ENCODE measurements around the gene CHST4.
"Not testable (repeated sequence)": the region's sequence is repeated elsewhere in the genome, so short reads cannot be mapped to it uniquely, and the experiment has no call there.

Gene CHST4

DNA sequence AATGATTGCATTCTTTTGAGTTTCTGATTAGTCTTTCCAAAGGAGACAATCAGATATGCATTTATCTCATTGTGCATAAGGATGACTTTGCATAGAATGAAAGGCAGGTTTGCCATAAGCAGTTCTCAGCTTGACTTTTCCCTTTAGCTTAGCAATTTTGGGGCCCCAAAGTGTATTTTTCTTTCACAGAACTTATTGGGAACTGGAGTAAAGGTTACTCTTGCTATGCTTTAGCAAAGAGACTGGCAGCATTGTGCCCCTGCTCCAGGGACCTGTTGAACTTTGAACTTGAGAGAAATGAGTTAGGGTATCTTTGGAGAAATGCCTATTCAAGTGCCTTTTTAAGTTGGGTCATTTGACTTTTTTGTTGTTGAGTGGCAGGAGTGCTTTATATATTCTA is 33.6 kb downstream of the CHST4 start:
- H2AFZ ChIP-seq (ENCODE audit: low read length) = no peak overlapping the region

DNA sequence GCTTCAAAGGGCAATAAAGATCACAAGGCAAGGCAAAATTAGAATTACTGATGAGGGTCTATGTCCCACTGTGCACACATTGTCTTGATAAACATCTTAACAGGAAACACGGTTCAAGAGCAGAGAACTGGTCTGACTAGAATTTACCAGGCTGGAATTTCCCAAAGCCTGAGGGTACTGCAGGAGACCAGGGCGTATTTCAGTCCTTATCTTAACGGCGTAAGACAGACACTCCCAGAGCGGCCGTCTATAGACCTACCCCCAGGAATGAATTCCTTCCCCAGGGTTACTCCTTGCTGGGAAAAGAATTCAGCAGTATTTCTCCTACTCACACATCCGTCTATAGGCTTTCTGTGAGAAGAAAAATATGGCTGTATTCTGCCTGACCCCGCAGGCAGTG is 35.7 kb downstream of the CHST4 start:
- not testable (repeated sequence) for H3K79me2 ChIP-seq (ENCODE audit: low read length); H4K20me1 ChIP-seq (ENCODE audit: insufficient read depth, low read length); H3K9me2 ChIP-seq (replicated peaks; ENCODE audit: insufficient read depth, low read length); H3K4me2 ChIP-seq (ENCODE audit: low read depth, low read length); H3K27me3 ChIP-seq (replicated peaks; ENCODE audit: insufficient read depth, low read length); DNase-seq; H3K27ac ChIP-seq (ENCODE audit: low read length); H3K4me3 ChIP-seq (ENCODE audit: low read length); H2AFZ ChIP-seq (ENCODE audit: low read length); H3K9me3 ChIP-seq (replicated peaks; ENCODE audit: insufficient read depth, low read length); H3K9ac ChIP-seq (ENCODE audit: low read length); H3K36me3 ChIP-seq (replicated peaks; ENCODE audit: insufficient read depth, low read length)
- Histone ChIP-seq H3K4me1 (ENCODE audit: low read length) (peaks cover 16% of the 10 kb centered on the region), H3F3A (ENCODE audit: insufficient read depth, low read length) (peaks cover 30% of the 10 kb centered on the region)

More for the DNA sequence above, 33.6 kb downstream of the CHST4 start:
- peaks cover 6% of the 10 kb centered on the region; the same call in 1 of the 2 replicates for H3K4me1 ChIP-seq (ENCODE audit: low read length)
- no peaks in the 10 kb centered on the region for H3K9me2 ChIP-seq (replicated peaks; ENCODE audit: insufficient read depth, low read length)
- no peak overlapping the region for H3K9ac ChIP-seq (ENCODE audit: low read length)
- no peak overlapping the region for H3K4me2 ChIP-seq (ENCODE audit: low read depth, low read length)
- no peaks in the 10 kb centered on the region for H3K36me3 ChIP-seq (replicated peaks; ENCODE audit: insufficient read depth, low read length)
- no peak overlapping the region for H3K4me3 ChIP-seq (ENCODE audit: low read length)
- no peaks in the 10 kb centered on the region for H3K79me2 ChIP-seq (ENCODE audit: low read length)
- H3K27ac ChIP-seq (ENCODE audit: low read length) = no peak overlapping the region
- H3K27me3 ChIP-seq (replicated peaks; ENCODE audit: insufficient read depth, low read length) = no peaks in the 10 kb centered on the region
- no peaks in the 10 kb centered on the region for H4K20me1 ChIP-seq (ENCODE audit: insufficient read depth, low read length)
- DNase-seq = no peak
- H3F3A ChIP-seq (ENCODE audit: insufficient read depth, low read length) = peaks cover 12% of the 10 kb centered on the region; the same call in 1 of the 2 replicates
- TF ChIP-seq EZH2 (optimal IDR thresholded peaks at IDR 0.05; ENCODE audit: low read depth, low read length) (no peak), EZH2phosphoT487 (IDR thresholded peaks at IDR 0.05; ENCODE audit: low read length) (no peak), CTCF (IDR thresholded peaks at IDR 0.05; ENCODE audit: low read length) (no peak)
- H3K9me3 ChIP-seq (replicated peaks; ENCODE audit: insufficient read depth, low read length) = no peaks in the 10 kb centered on the region

GRCh38 chr16:71562552-71562951 is 36.3 kb downstream of the CHST4 start:
- Histone ChIP-seq H3K79me2 (ENCODE audit: low read length) (no peaks in the 10 kb centered on the region), H3K27ac (ENCODE audit: low read length) (no peak overlapping the region), H3K4me2 (ENCODE audit: low read depth, low read length) (no peak overlapping the region), H4K20me1 (ENCODE audit: insufficient read depth, low read length) (no peaks in the 10 kb centered on the region), H3K9me3 (replicated peaks; ENCODE audit: insufficient read depth, low read length) (no peaks in the 10 kb centered on the region), H3K9me2 (replicated peaks; ENCODE audit: insufficient read depth, low read length) (no peaks in the 10 kb centered on the region), H3K4me1 (ENCODE audit: low read length) (peaks cover 16% of the 10 kb centered on the region), H2AFZ (ENCODE audit: low read length) (no peak overlapping the region), H3K27me3 (replicated peaks; ENCODE audit: insufficient read depth, low read length) (no peaks in the 10 kb centered on the region), H3K36me3 (replicated peaks; ENCODE audit: insufficient read depth, low read length) (no peaks in the 10 kb centered on the region), H3K4me3 (ENCODE audit: low read length) (no peak overlapping the region), H3F3A (ENCODE audit: insufficient read depth, low read length) (peaks cover 30% of the 10 kb centered on the region), H3K9ac (ENCODE audit: low read length) (no peak overlapping the region)
- DNase-seq = no peak
- TF ChIP-seq EZH2phosphoT487 (IDR thresholded peaks at IDR 0.05; ENCODE audit: low read length) = no peak
- TF ChIP-seq EZH2 (optimal IDR thresholded peaks at IDR 0.05; ENCODE audit: low read depth, low read length) = no peak
- no peak for TF ChIP-seq CTCF (IDR thresholded peaks at IDR 0.05; ENCODE audit: low read length)

DNA sequence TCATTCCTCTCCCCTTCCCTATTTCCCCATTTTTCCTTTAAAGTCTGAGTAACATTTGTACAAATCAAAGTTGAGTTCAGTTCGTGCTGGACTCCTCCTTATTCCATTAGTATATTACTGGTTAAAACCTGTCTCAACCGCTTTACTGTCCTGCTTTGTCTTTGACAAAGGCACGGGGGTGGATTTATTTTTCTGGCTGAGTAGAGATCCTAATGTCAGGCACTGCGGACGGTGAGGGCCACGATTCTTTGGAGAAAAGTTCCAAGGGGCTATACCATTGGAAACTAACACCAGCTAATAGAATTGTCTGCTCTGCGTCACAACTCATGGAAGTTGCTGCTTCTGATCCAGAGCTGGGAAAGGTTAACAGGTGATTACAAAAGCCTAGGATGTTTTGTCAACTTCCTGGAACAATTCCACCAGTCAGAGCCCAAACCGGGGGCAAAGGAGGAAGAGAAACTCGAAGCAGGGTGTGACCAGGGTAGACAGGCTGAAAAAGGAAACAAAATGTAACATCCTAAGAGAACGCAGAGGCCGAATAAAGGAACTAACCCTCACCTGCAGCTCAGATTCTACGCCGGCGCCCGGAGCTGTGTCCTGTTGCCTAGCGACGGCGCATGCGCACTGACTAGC is 38.2 kb downstream of the CHST4 start:
- DNase-seq = no peak
- Histone ChIP-seq H2AFZ (ENCODE audit: low read length) (peak overlapping the region; percentile 91), H3K79me2 (ENCODE audit: low read length) (no peaks in the 10 kb centered on the region), H3K4me2 (ENCODE audit: low read depth, low read length) (peak overlapping the region; percentile 94), H3K9me2 (replicated peaks; ENCODE audit: insufficient read depth, low read length) (no peaks in the 10 kb centered on the region), H3K4me3 (ENCODE audit: low read length) (peak overlapping the region; percentile 56), H4K20me1 (ENCODE audit: insufficient read depth, low read length) (no peaks in the 10 kb centered on the region), H3K27me3 (replicated peaks; ENCODE audit: insufficient read depth, low read length) (no peaks in the 10 kb centered on the region), H3K4me1 (ENCODE audit: low read length) (peaks cover 16% of the 10 kb centered on the region), H3F3A (ENCODE audit: insufficient read depth, low read length) (peaks cover 30% of the 10 kb centered on the region), H3K9me3 (replicated peaks; ENCODE audit: insufficient read depth, low read length) (no peaks in the 10 kb centered on the region), H3K9ac (ENCODE audit: low read length) (peak overlapping the region; percentile 81), H3K27ac (ENCODE audit: low read length) (peak overlapping the region; percentile 91), H3K36me3 (replicated peaks; ENCODE audit: insufficient read depth, low read length) (no peaks in the 10 kb centered on the region)
- TF ChIP-seq EZH2phosphoT487 (IDR thresholded peaks at IDR 0.05; ENCODE audit: low read length) (no peak), EZH2 (optimal IDR thresholded peaks at IDR 0.05; ENCODE audit: low read depth, low read length) (no peak), CTCF (IDR thresholded peaks at IDR 0.05; ENCODE audit: low read length) (no peak)

Data from MM.1S (cell line).